B cell (primary cell): ENCODE measurements around the gene RARS1. TPM values are rescaled to one million over a fixed set of nuclear protein-coding genes. Genes with fewer than 3 reads are reported as not detected.

Experiments
- ATAC-seq: fragments of 200-7000 bp; cut with Tn5 transposase; one replicate; pipeline ENCODE4 v1.10.0; 2021; ENCODE audit warnings: low read depth, mild to moderate bottlenecking, moderate number of reproducible peaks, moderate library complexity
- CTCF ChIA-PET: fragments of 350-600 bp; sonication (Branson Sonifier 250); formaldehyde crosslinking; loops from one replicate; lab custom pipeline; 2021; ENCODE audit warnings: antibody characterized with exemption, inconsistent platforms; lab: Charles Lee
- POLR2A ChIA-PET: fragments of 350-600 bp; sonication (Branson Sonifier 250); formaldehyde crosslinking; loops from one replicate; lab custom pipeline; 2021; ENCODE audit warnings: antibody characterized with exemption; lab: Charles Lee
- DNase-seq: peaks from one replicate; pipeline ENCODE4 v3.0.0; 2013
- H2AFZ ChIP-seq: 2 replicates; pipeline ENCODE4 v1.6.1; 2012; ENCODE audit warnings: mild to moderate bottlenecking, low read depth, low read length; ENCODE audit not compliant: insufficient read depth, poor library complexity, severe bottlenecking
- H3K27ac ChIP-seq, 2 donors: 1 replicate in 1 of 2; 2 replicates in 1 of 2; pipeline ENCODE4 v1.5.1; 2012 to 2013; ENCODE audit warnings: low read length in 2 of 2, mild to moderate bottlenecking in 2 of 2, moderate library complexity in 1 of 2
- H3K27me3 ChIP-seq, 4 experiments: fragments of 200-600 bp in 1 of 4; sonication (generic) in 1 of 4; replicated peaks in 1 of 4; 1 replicate in 2 of 4; 2 replicates in 2 of 4; pipeline versions ENCODE4 v1.6.1 to v1.7.0; 2013 to 2016; ENCODE audit warnings: low read length in 3 of 4, mild to moderate bottlenecking in 2 of 4, mixed read lengths in 1 of 4, moderate library complexity in 1 of 4; ENCODE audit not compliant: insufficient read depth in 4 of 4, control insufficient read depth in 3 of 4; ENCODE audit errors: control extremely low read depth in 1 of 4
- H3K36me3 ChIP-seq, 2 experiments: replicated peaks in 1 of 2; 1 replicate in 1 of 2; 2 replicates in 1 of 2; pipeline versions ENCODE4 v1.6.1 to v1.7.1; 2013; ENCODE audit warnings: low read length in 1 of 2; ENCODE audit not compliant: insufficient read depth in 2 of 2, control insufficient read depth in 1 of 2; ENCODE audit errors: control extremely low read depth in 1 of 2, extremely low read depth in 1 of 2
- H3K4me1 ChIP-seq, 2 donors: fragments of 200-600 bp in 1 of 2; sonication (generic) in 1 of 2; 1 replicate in 1 of 2; 2 replicates in 1 of 2; pipeline versions ENCODE4 v1.5.1 to v1.6.1; 2013 to 2017; ENCODE audit warnings: low read length in 2 of 2; ENCODE audit not compliant: control insufficient read depth in 2 of 2, insufficient read depth in 2 of 2
- H3K4me2 ChIP-seq: replicated peaks from 2 replicates; pipeline ENCODE3; 2012; ENCODE audit warnings: mild to moderate bottlenecking, low read depth, low read length; ENCODE audit not compliant: poor library complexity, severe bottlenecking
- H3K4me3 ChIP-seq, 5 experiments: fragments of 200-600 bp in 1 of 5; sonication (generic) in 1 of 5; 1 replicate in 3 of 5; 2 replicates in 2 of 5; pipeline versions ENCODE4 v1.5.1 to v1.7.0; 2011 to 2016; ENCODE audit warnings: low read length in 4 of 5, mild to moderate bottlenecking in 4 of 5, low read depth in 2 of 5, control low read depth in 1 of 5, moderate library complexity in 1 of 5; ENCODE audit not compliant: insufficient read depth in 1 of 5; ENCODE audit errors: control extremely low read depth in 1 of 5, extremely low read depth in 1 of 5
- H3K79me2 ChIP-seq: fragments of 200-600 bp; sonication (generic); one replicate; pipeline ENCODE4 v1.6.0; 2016; ENCODE audit warnings: low read length; ENCODE audit not compliant: control insufficient read depth, insufficient read depth
- H3K9ac ChIP-seq: fragments of 200-600 bp; sonication (generic); 2 replicates; pipeline ENCODE4 v1.6.1; 2017; ENCODE audit warnings: mild to moderate bottlenecking, low read length, moderate library complexity
- H3K9me3 ChIP-seq, 3 donors: one replicate each; pipeline versions ENCODE4 v1.6.1 to v1.7.1; 2013; ENCODE audit warnings: low read length in 2 of 3; ENCODE audit not compliant: control insufficient read depth in 2 of 3, insufficient read depth in 1 of 3; ENCODE audit errors: control extremely low read depth in 1 of 3
- H4K20me1 ChIP-seq: 2 replicates; pipeline ENCODE4 v1.6.0; 2012; ENCODE audit warnings: mild to moderate bottlenecking, low read length; ENCODE audit not compliant: insufficient read depth, control insufficient read depth, poor library complexity, severe bottlenecking
- H3K27ac Mint-ChIP-seq: one replicate; pipeline ENCODE4 v1.8.0; 2021; ENCODE audit warnings: mixed read lengths
- H3K27me3 Mint-ChIP-seq: one replicate; pipeline ENCODE4 v1.8.0; 2021; ENCODE audit warnings: mixed read lengths
- H3K4me1 Mint-ChIP-seq: one replicate; pipeline ENCODE4 v1.8.0; 2021; ENCODE audit warnings: mixed read lengths
- H3K4me3 Mint-ChIP-seq: one replicate; pipeline ENCODE4 v1.8.0; 2021; ENCODE audit warnings: mixed read lengths
- H3K9me3 Mint-ChIP-seq: one replicate; pipeline ENCODE4 v1.8.0; 2022; ENCODE audit warnings: mixed read lengths; ENCODE audit not compliant: insufficient read depth
- EZH2 ChIP-seq: IDR thresholded peaks from 2 replicates; pipeline ENCODE4 v1.6.1; 2012; ENCODE audit warnings: borderline replicate concordance, low read depth, mild to moderate bottlenecking, moderate library complexity, low read length; ENCODE audit not compliant: insufficient read depth, poor library complexity, severe bottlenecking
- WGBS: methylation state at CpG from one replicate; pipeline ENCODE4 v1.1.5; 2013; ENCODE audit warnings: missing lambda C conversion rate; ENCODE audit not compliant: insufficient coverage; 5-methylcytosine and 5-hydroxymethylcytosine counted together
- intact Hi-C: fragments of 100-400 bp; cut with micrococcal nuclease; formaldehyde crosslinking; loops from one replicate; pipeline ENCODE4 v1.10.0; 2022
- polyA plus RNA-seq: library from polyadenylated mRNA; depleted of rRNA; stranded (reverse); fragments of >200 nt; gene quantifications from 2 replicates; pipeline ENCODE4 v1.2.3, GENCODE V29; 2012
- total RNA-seq, 2 donors: library from RNA; stranded (reverse); fragments of 120-200 nt in 1 of 2; gene quantifications; 1 replicate in 1 of 2; 2 replicates in 1 of 2; pipeline versions ENCODE4 v1.2.3 to v1.2.4, GENCODE V29; 2013 to 2022
- TF ChIP-seq, protein P1 (sequence below): fragments of 200-600 bp; IDR thresholded peaks from one replicate; pipeline ENCODE4 v1.8.0; 2022; ENCODE audit warnings: antibody characterized with exemption, mild to moderate bottlenecking

The RARS1 gene
- total and polyA plus RNA-seq, 2 donors (not counting 1 experiment from before 2014, with no cell fraction given), result 12.9 to 69.4 TPM

DNA sequence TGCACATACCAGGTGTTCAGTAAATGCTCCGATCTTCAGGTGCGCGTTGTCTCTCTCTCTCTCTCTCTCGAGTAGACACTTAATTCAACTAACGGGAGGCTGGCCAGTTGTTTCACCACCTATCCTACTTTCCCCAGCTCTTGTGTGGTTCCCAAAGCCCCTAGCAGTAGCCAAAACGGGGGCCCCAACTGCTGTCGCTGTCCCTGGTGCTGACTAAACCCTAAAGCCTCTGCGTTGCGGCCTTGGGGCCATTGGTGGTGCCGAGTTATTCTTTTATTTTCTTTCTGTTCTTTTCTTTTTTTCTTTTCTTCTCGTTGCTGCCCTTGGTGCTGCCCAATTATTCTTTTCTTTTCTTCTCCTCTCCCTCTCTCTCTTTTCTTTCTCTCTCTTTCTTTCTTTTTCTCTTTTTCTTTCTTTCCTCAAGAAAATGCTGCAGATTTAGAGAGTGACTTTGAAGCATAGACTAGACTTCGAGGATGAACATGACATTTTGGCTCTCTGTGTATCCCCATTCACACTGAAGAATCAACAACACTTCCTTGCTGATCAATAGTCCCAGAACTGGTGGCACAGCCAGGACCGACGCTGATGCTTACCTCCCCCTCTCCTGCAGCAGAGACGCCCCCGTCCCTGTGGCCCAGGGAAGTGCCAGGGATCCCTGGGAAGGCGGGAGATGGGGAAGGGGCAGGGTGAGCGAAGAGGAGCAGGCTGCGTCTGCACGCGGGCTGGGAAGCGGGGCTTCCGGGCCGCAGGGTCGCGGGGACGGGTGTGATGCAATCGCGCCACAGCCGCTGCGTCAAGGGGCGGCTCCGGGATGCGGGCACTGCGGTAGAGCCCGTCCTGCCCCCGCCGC lies 42.5 kb downstream of the RARS1 start, which contains the start of gene FBLL1:
FBLL1 (plus strand) TSS at position 785 of the 853 bp plus-strand sequence. CDS start 200 bp downstream, outside the sequence.
- ATAC-seq (no peak), DNase-seq (no peak)
- Mint-ChIP-seq H3K27ac (no peak within 1 kb of the TSS), H3K4me1 (peaks cover 3% of the 10 kb centered on the region), H3K9me3 (no peaks in the 10 kb centered on the region), H3K4me3 (peak within 1 kb of the TSS; percentile 71), H3K27me3 (peaks cover 45% of the 10 kb centered on the region)
- H2AFZ ChIP-seq, result peak within 1 kb of the TSS; percentile 62
- no peak within 1 kb of the TSS for H3K27ac ChIP-seq
- no peaks in the 10 kb centered on the region for H3K79me2 ChIP-seq
- 12% methylated on average over 29 of the region's 38 CpGs for WGBS
- H3K9me3 ChIP-seq, result peaks cover 0 to 19% (median 0%) of the 10 kb centered on the region in 3 donors
- peak within 1 kb of the TSS in 3 of 5 experiments; percentile 30 to 41 (median 39) for H3K4me3 ChIP-seq
- CTCF ChIA-PET, result no interaction called here
- POLR2A ChIA-PET, result no interaction called here
- H3K9ac ChIP-seq, result peak within 1 kb of the TSS; percentile 60
- no peaks in the 10 kb centered on the region for H3K36me3 ChIP-seq
- TF ChIP-seq, protein P1, sequence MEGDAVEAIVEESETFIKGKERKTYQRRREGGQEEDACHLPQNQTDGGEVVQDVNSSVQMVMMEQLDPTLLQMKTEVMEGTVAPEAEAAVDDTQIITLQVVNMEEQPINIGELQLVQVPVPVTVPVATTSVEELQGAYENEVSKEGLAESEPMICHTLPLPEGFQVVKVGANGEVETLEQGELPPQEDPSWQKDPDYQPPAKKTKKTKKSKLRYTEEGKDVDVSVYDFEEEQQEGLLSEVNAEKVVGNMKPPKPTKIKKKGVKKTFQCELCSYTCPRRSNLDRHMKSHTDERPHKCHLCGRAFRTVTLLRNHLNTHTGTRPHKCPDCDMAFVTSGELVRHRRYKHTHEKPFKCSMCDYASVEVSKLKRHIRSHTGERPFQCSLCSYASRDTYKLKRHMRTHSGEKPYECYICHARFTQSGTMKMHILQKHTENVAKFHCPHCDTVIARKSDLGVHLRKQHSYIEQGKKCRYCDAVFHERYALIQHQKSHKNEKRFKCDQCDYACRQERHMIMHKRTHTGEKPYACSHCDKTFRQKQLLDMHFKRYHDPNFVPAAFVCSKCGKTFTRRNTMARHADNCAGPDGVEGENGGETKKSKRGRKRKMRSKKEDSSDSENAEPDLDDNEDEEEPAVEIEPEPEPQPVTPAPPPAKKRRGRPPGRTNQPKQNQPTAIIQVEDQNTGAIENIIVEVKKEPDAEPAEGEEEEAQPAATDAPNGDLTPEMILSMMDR, result no peak
- TF ChIP-seq EZH2, result no peak
- peaks cover 8 to 9% of the 10 kb centered on the region in 2 donors for H3K4me1 ChIP-seq
- intact Hi-C loops, result no loop called here
- peak within 1 kb of the TSS; percentile 72 for H3K4me2 ChIP-seq
- no peaks in the 10 kb centered on the region for H4K20me1 ChIP-seq
- H3K27me3 ChIP-seq, result peaks cover 0 to 47% (median 28%) of the 10 kb centered on the region in 4 experiments
